ENCODE measurements around the gene RABL6. TPM values are rescaled to one million over a fixed set of nuclear protein-coding genes. Genes with fewer than 3 reads are reported as not detected.

Gene RABL6
- total RNA-seq, 1 donor from 2014 or later = 69.4 TPM

GRCh38 chr9:136774416-136775045, 33.2 kb upstream of the RABL6 start:
- Histone ChIP-seq H3K36me3 (ENCODE audit: insufficient read depth, low read length) (no peaks in the 10 kb centered on the region), H4K20me1 (ENCODE audit: insufficient read depth, low read length) (no peaks in the 10 kb centered on the region), H2AFZ (ENCODE audit: low read depth, low read length) (no peak overlapping the region), H3K9me3 (ENCODE audit: insufficient read depth, low read depth, low read length) (peaks cover 4% of the 10 kb centered on the region), H3K4me1 (ENCODE audit: insufficient read depth, low read length) (no peaks in the 10 kb centered on the region), H3K79me2 (ENCODE audit: insufficient read depth, low read length) (no peaks in the 10 kb centered on the region), H3K4me3 (ENCODE audit: insufficient read depth, low read depth, low read length) (no peak overlapping the region), H3K27ac (ENCODE audit: low read depth, low read length) (no peak overlapping the region), H3K27me3 (ENCODE audit: insufficient read depth, low read length) (peaks cover 22% of the 10 kb centered on the region), H3K4me2 (ENCODE audit: low read length) (no peak overlapping the region), H3K9ac (ENCODE audit: low read length) (no peak overlapping the region)
- Mint-ChIP-seq H3K9me3 (ENCODE audit: unreplicated experiment) (peaks cover 15% of the 10 kb centered on the region), H3K4me1 (ENCODE audit: low read depth, unreplicated experiment) (no peaks in the 10 kb centered on the region), H3K36me3 (ENCODE audit: low read depth, unreplicated experiment) (peaks cover 5% of the 10 kb centered on the region), H3K27me3 (ENCODE audit: low read depth, unreplicated experiment) (peaks cover 27% of the 10 kb centered on the region), H3K27ac (ENCODE audit: unreplicated experiment) (no peak overlapping the region), H3K4me3 (ENCODE audit: unreplicated experiment) (no peak overlapping the region)
- no peak for DNase-seq (ENCODE audit: low read depth)
- FAIRE-seq = no peak
- TF ChIP-seq CTCF (IDR thresholded peaks at IDR 0.05; ENCODE audit: insufficient read depth, low read depth, low read length) = no peak
- TF ChIP-seq EZH2 (IDR thresholded peaks at IDR 0.05; ENCODE audit: insufficient read depth, low read length) = no peak

GRCh38 chr9:136775191-136775590, 32.6 kb upstream of the RABL6 start:
- Histone ChIP-seq H3K27ac (ENCODE audit: low read depth, low read length) (no peak overlapping the region), H3K9ac (ENCODE audit: low read length) (no peak overlapping the region), H3K36me3 (ENCODE audit: insufficient read depth, low read length) (no peaks in the 10 kb centered on the region), H3K79me2 (ENCODE audit: insufficient read depth, low read length) (no peaks in the 10 kb centered on the region), H3K27me3 (ENCODE audit: insufficient read depth, low read length) (peaks cover 26% of the 10 kb centered on the region), H3K4me2 (ENCODE audit: low read length) (no peak overlapping the region), H3K4me3 (ENCODE audit: insufficient read depth, low read depth, low read length) (no peak overlapping the region), H3K4me1 (ENCODE audit: insufficient read depth, low read length) (no peaks in the 10 kb centered on the region), H4K20me1 (ENCODE audit: insufficient read depth, low read length) (no peaks in the 10 kb centered on the region), H3K9me3 (ENCODE audit: insufficient read depth, low read depth, low read length) (peaks cover 4% of the 10 kb centered on the region), H2AFZ (ENCODE audit: low read depth, low read length) (no peak overlapping the region)
- peaks cover 5% of the 10 kb centered on the region for H3K36me3 Mint-ChIP-seq (ENCODE audit: low read depth, unreplicated experiment)
- H3K27ac Mint-ChIP-seq (ENCODE audit: unreplicated experiment) = no peak overlapping the region
- FAIRE-seq (no peak), DNase-seq (ENCODE audit: low read depth) (no peak)
- no peaks in the 10 kb centered on the region for H3K4me1 Mint-ChIP-seq (ENCODE audit: low read depth, unreplicated experiment)
- peaks cover 15% of the 10 kb centered on the region for H3K9me3 Mint-ChIP-seq (ENCODE audit: unreplicated experiment)
- TF ChIP-seq CTCF (IDR thresholded peaks at IDR 0.05; ENCODE audit: insufficient read depth, low read depth, low read length) = no peak
- H3K27me3 Mint-ChIP-seq (ENCODE audit: low read depth, unreplicated experiment) = peaks cover 29% of the 10 kb centered on the region
- no peak overlapping the region for H3K4me3 Mint-ChIP-seq (ENCODE audit: unreplicated experiment)

DNA sequence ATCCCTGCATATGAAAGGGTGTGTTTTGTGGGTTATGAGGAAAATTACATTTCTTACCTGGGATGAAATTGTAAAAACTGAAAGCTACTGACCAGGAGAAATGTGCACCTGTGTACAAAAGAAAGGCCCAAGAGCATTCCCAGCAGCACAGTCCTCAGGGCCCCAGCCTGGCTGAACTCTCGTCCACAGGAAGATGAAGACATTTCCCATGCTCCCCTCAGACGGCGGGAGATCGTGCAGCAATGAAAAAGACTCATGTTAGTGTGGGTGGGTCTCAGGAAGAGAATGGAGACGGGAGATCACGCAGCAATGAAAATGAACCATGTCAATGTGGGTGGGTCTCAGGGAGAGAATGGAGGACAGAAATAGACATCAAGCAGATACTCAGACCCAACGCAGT, 30.8 kb upstream of the RABL6 start:
- Histone ChIP-seq H3K36me3 (ENCODE audit: insufficient read depth, low read length) (no peaks in the 10 kb centered on the region), H3K27me3 (ENCODE audit: insufficient read depth, low read length) (peaks cover 29% of the 10 kb centered on the region), H3K4me1 (ENCODE audit: insufficient read depth, low read length) (no peaks in the 10 kb centered on the region), H3K9me3 (ENCODE audit: insufficient read depth, low read depth, low read length) (peaks cover 4% of the 10 kb centered on the region), H4K20me1 (ENCODE audit: insufficient read depth, low read length) (no peaks in the 10 kb centered on the region), H2AFZ (ENCODE audit: low read depth, low read length) (no peak overlapping the region), H3K9ac (ENCODE audit: low read length) (no peak overlapping the region), H3K4me3 (ENCODE audit: insufficient read depth, low read depth, low read length) (no peak overlapping the region), H3K79me2 (ENCODE audit: insufficient read depth, low read length) (no peaks in the 10 kb centered on the region), H3K4me2 (ENCODE audit: low read length) (no peak overlapping the region), H3K27ac (ENCODE audit: low read depth, low read length) (no peak overlapping the region)
- Mint-ChIP-seq H3K4me1 (ENCODE audit: low read depth, unreplicated experiment) (peaks cover 5% of the 10 kb centered on the region), H3K27ac (ENCODE audit: unreplicated experiment) (no peak overlapping the region), H3K4me3 (ENCODE audit: unreplicated experiment) (peak overlapping the region; percentile 14), H3K9me3 (ENCODE audit: unreplicated experiment) (peaks cover 15% of the 10 kb centered on the region), H3K36me3 (ENCODE audit: low read depth, unreplicated experiment) (peaks cover 5% of the 10 kb centered on the region), H3K27me3 (ENCODE audit: low read depth, unreplicated experiment) (peaks cover 37% of the 10 kb centered on the region)
- DNase-seq (ENCODE audit: low read depth) (no peak), FAIRE-seq (no peak)
- no peak for TF ChIP-seq CTCF (IDR thresholded peaks at IDR 0.05; ENCODE audit: insufficient read depth, low read depth, low read length)
- TF ChIP-seq EZH2 (IDR thresholded peaks at IDR 0.05; ENCODE audit: insufficient read depth, low read length) = no peak
